IPS-NIHi7 (cell line): Measurements from ENCODE around the gene THRB.

Experiments
- DNase-seq: peaks from one replicate; pipeline ENCODE4 v3.0.0; 2012; ENCODE audit warnings: mixed read lengths; ENCODE audit errors: extremely low spot score

Gene THRB

GRCh38 chr3:24494618-24495325, at the start of gene THRB:
Gene THRB, minus strand, starts transcription at chr3:24494850.
- peak; percentile 74 for DNase-seq

GRCh38 chr3:24541935-24542334, 47.3 kb upstream of the THRB start:
- no peak for DNase-seq

- DNase-seq, result no peak
Observed at GRCh38 chr3:24540821-24541220, 46.2 kb upstream of the THRB start.

GRCh38 chr3:24539699-24540098, 45.0 kb upstream of the THRB start:
- no peak for DNase-seq

GRCh38 chr3:24538891-24539290, 44.2 kb upstream of the THRB start:
- no peak for DNase-seq

- no peak for DNase-seq
Observed at GRCh38 chr3:24533561-24534193, 39.0 kb upstream of the THRB start.

- no peak for DNase-seq
Observed at GRCh38 chr3:24530471-24530870, 35.8 kb upstream of the THRB start.

GRCh38 chr3:24529210-24529609, 34.6 kb upstream of the THRB start:
- no peak for DNase-seq

- DNase-seq, result no peak
Observed at GRCh38 chr3:24526640-24527212, 32.1 kb upstream of the THRB start.

GRCh38 chr3:24525557-24525956, 30.9 kb upstream of the THRB start:
- no peak for DNase-seq

- DNase-seq, result no peak
Observed at GRCh38 chr3:24525022-24525421, 30.4 kb upstream of the THRB start.

- DNase-seq, result no peak
Observed at GRCh38 chr3:24523988-24524727, 29.5 kb upstream of the THRB start.

- DNase-seq, result no peak
Observed at GRCh38 chr3:24523215-24523614, 28.6 kb upstream of the THRB start.

- peak; percentile 17 for DNase-seq
Observed at GRCh38 chr3:24522146-24522579, 27.5 kb upstream of the THRB start.

- DNase-seq, result peak; percentile 21
Observed at GRCh38 chr3:24521420-24522145, 26.9 kb upstream of the THRB start.

- DNase-seq, result peak; percentile 50
Observed at GRCh38 chr3:24520976-24521419, 26.3 kb upstream of the THRB start.

GRCh38 chr3:24520101-24520495, 25.4 kb upstream of the THRB start:
- no peak for DNase-seq

- peak; percentile 68 for DNase-seq
Observed at GRCh38 chr3:24519368-24520100, 24.9 kb upstream of the THRB start.

GRCh38 chr3:24518990-24519367, 24.3 kb upstream of the THRB start:
- DNase-seq, result no peak

GRCh38 chr3:24514119-24514518, 19.5 kb upstream of the THRB start:
- no peak for DNase-seq

GRCh38 chr3:24513463-24513862, 18.8 kb upstream of the THRB start:
- no peak for DNase-seq
